ENCODE measurements around the gene MST1. TPM values are rescaled to one million over a fixed set of nuclear protein-coding genes. Genes with fewer than 3 reads are reported as not detected.

The MST1 gene
- total RNA-seq, 2 donors from 2014 or later = 22.1 to 28.2 TPM

DNA sequence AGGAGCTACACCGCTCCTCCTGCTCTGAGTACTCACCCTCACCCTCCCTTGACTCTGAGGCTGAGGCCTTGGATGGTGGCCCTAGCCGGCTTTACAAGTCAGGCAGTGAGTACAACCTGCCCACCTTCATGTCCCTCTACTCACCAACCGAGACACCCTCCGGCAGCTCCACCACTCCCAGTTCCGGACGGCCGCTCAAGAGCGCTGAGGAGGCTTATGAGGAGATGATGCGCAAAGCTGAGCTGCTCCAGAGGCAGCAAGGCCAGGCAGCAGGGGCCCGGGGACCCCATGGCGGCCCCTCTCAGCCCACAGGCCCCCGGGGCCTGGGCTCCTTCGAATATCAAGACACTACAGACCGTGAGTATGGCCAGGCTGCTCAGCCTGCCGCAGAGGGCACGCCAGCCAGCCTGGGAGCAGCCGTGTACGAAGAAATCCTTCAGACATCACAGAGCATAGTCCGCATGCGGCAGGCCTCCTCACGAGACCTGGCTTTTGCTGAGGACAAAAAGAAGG, 36.3 kb downstream of the MST1 start:
- ATAC-seq (no peak), DNase-seq (no peak)
- intact Hi-C loops (cut with DNase I, micrococcal nuclease) = no loop called here

DNA sequence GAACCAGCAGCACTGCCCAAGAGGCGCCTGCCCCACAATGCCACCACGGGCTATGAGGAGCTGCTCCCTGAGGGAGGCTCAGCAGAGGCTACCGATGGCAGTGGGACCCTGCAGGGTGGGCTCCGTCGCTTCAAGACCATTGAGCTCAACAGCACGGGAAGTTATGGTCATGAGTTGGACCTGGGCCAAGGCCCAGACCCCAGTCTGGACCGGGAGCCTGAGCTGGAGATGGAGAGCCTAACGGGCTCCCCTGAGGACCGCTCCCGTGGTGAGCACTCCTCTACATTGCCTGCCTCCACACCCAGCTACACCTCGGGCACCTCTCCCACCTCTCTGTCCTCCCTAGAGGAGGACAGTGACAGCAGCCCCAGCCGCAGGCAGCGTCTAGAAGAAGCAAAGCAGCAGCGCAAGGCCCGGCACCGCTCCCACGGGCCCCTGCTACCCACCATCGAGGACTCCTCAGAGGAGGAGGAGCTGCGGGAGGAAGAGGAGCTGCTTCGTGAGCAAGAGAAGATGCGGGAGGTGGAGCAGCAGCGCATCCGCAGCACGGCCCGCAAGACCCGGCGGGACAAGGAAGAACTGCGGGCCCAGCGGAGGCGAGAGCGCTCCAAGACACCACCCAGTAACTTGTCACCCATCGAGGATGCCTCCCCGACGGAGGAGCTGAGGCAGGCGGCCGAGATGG, 36.9 kb downstream of the MST1 start:
- DNase-seq = no peak
- ATAC-seq = no peak
- intact Hi-C loops (cut with DNase I, micrococcal nuclease) = no loop called here

GRCh38 chr3:49650637-49651036, 38.6 kb downstream of the MST1 start:
- DNase-seq = no peak
- ATAC-seq = no peak
- intact Hi-C loops (cut with DNase I, micrococcal nuclease) = no loop called here

GRCh38 chr3:49650177-49650576, 39.1 kb downstream of the MST1 start:
- DNase-seq (no peak), ATAC-seq (no peak)
- intact Hi-C loops (cut with DNase I, micrococcal nuclease) = no loop called here

DNA sequence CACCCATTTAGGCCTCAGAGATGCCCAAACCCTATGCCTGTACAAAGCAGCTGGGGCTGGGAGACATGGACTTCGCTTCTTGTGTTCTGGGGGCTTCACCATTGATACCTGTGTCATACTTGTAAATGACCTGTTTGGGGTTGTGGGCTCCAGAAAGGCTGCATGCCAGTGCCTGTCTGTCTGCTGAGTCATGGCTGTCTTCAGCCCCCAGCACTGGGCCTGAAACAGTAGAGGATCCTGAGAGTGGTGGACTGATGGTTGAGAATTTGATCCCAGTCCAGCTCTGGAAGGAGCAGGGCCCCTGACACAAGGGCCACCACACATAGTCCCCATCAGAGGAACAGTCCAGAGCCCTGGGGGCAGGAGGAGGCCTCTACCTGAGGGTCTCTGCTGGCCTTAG, 39.7 kb downstream of the MST1 start:
- intact Hi-C loops (cut with DNase I, micrococcal nuclease) = no loop called here
- no peak for ATAC-seq

DNA sequence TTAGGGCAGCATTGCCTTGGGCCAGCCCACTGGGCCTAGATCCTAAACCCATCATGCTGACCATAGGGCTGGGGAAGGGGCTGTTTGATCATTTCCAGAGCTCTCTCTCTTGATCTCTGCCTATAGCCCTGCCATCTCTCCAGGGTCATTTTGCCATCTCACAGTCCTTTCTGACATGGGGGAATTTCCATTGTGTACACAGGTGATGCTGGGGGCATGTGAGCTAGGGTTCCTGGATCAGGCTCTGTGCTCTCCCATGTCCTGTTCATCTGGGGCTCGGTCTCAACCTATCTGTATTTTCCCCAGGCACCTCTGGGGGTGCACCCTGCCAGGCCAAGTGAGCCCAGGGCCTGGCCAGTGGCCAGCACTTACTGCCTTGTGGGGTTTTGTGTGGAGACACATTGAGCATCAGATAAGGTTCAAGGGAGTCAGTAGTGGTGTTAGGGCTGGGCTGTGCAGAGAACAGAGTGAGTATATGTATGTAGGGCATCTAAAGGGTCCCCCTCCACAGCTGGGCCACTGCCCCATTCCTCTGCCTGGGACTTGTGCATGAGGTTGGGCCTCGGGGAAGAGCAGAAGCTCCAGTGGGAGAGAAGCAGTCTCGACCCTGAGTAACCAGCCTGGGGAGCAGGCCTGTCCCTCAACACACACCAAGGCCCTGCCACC, 40.8 kb downstream of the MST1 start:
- no peak for DNase-seq
- intact Hi-C loops (cut with DNase I, micrococcal nuclease) = no loop called here
- ATAC-seq = no peak

More for the DNA sequence above, 39.7 kb downstream of the MST1 start:
- no peak for DNase-seq

GRCh38 chr3:49647741-49648140, 41.5 kb downstream of the MST1 start:
- DNase-seq (no peak), ATAC-seq (peak; percentile 22)
- intact Hi-C loops (cut with DNase I, micrococcal nuclease) = no loop called here

GRCh38 chr3:49646236-49646635, 43.0 kb downstream of the MST1 start:
- ATAC-seq (no peak), DNase-seq (no peak)
- intact Hi-C loops (cut with DNase I, micrococcal nuclease) = no loop called here

- intact Hi-C loops (cut with DNase I, micrococcal nuclease) = no loop called here
- no peak for ATAC-seq
- DNase-seq = no peak
These were observed 44.6 kb downstream of the MST1 start for GRCh38 chr3:49644684-49645083.

DNA sequence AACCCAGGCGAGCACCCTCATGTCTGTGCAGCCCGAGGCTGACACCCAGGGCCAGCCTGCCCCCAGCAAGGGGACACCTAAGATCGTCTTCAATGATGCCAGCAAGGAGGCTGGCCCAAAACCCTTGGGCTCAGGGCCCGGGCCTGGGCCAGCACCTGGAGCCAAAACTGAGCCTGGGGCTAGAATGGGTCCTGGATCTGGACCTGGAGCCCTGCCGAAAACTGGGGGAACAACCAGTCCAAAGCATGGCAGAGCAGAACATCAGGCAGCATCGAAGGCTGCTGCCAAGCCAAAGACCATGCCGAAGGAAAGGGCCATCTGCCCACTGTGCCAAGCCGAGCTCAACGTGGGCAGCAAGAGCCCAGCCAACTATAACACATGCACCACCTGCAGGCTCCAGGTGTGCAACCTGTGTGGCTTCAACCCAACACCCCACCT, 46.5 kb downstream of the MST1 start:
- ATAC-seq = no peak

GRCh38 chr3:49641921-49642707, 47.2 kb downstream of the MST1 start:
- intact Hi-C loops (cut with DNase I, micrococcal nuclease) = no loop called here
- no peak for DNase-seq
- no peak for ATAC-seq

More for the DNA sequence above, 46.5 kb downstream of the MST1 start:
- DNase-seq = no peak
- intact Hi-C loops (cut with DNase I, micrococcal nuclease) = no loop called here

GRCh38 chr3:49641292-49641691, 48.0 kb downstream of the MST1 start:
- no peak for DNase-seq
- ATAC-seq = no peak
- intact Hi-C loops (cut with DNase I, micrococcal nuclease) = no loop called here

GRCh38 chr3:49639551-49639950, 49.7 kb downstream of the MST1 start:
- ATAC-seq (no peak), DNase-seq (no peak)
- intact Hi-C loops (cut with DNase I, micrococcal nuclease) = no loop called here

DNA sequence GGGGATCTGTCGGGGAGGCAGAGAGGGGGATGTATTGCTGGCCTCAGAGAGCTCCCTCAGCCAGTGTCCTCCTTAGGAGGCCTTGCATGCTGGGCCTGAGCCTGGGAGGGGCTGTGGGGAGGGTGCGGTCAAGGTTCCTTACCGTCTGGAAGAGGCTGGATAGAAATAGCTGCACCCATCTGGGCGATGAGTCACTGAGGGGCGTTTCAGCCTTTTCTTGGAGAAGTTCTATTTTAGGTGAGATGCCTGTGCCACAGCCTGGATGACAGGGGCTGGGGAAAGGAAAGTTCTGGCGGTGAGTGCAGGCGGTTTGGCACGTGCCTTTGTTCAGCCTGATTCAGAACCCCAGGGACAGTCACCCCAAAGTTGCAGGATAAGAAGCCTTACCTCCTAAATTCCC, 50.8 kb downstream of the MST1 start:
- ATAC-seq (no peak), DNase-seq (no peak)
- intact Hi-C loops (cut with DNase I, micrococcal nuclease) = no loop called here

GRCh38 chr3:49636883-49637609, 52.2 kb downstream of the MST1 start:
- no peak for ATAC-seq
- DNase-seq = no peak
- intact Hi-C loops (cut with DNase I, micrococcal nuclease) = no loop called here

DNA sequence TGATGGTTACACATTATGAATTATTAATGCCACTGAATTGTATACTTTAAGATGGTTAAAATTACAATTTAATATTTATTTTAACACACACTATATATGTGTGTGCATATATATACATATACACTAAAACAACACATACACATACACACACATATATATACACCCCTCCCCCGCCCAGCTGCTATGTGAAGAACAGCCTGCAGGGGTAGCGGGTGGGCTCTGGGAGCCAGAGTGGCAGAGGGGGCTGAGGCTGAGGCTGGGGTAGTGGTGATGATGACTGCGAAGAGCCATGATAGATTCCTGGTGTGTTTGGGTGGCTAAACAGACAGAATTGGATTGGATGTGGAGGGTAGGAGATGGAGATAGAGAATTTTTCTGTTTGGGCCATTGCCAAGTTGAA, 54.5 kb downstream of the MST1 start:
- DNase-seq (no peak), ATAC-seq (no peak)
- intact Hi-C loops (cut with DNase I, micrococcal nuclease) = no loop called here

All from left colon (tissue), 2 donors.